Activated T-cell treated with anti-CD3 and anti-CD28 coated beads, Interleukin-2, amount 50 U/mL, for 72 hours (primary cell): ENCODE data around the gene SFTPA2. TPM values are rescaled to one million over a fixed set of nuclear protein-coding genes. Genes with fewer than 3 reads are reported as not detected.
"Not testable (repeated sequence)": the region's sequence is repeated elsewhere in the genome, so short reads cannot be mapped to it uniquely, and the experiment has no call there.

Experiments
- ATAC-seq, 2 donors: fragments of 150-1000 bp; cut with Tn5 transposase; replicated peaks in 1 of 2; 2 replicates each; pipeline ENCODE4 v1.10.0; 2021; ENCODE audit warnings: moderate library complexity in 2 of 2, mild to moderate bottlenecking in 1 of 2
- DNase-seq, 2 donors: peaks; one replicate each; pipeline ENCODE4 v3.0.0; 2021 to 2022; ENCODE audit warnings: mixed read lengths in 1 of 2
- H3K27ac Mint-ChIP-seq: one replicate; pipeline ENCODE4 v1.8.0; 2022; ENCODE audit warnings: mild to moderate bottlenecking, moderate library complexity, mixed read lengths
- H3K27me3 Mint-ChIP-seq: one replicate; pipeline ENCODE4 v1.8.0; 2022; ENCODE audit warnings: low read depth, mixed read lengths
- H3K36me3 Mint-ChIP-seq, 2 donors: one replicate each; pipeline ENCODE4 v1.8.0; 2022; ENCODE audit warnings: mixed read lengths in 2 of 2, mild to moderate bottlenecking in 1 of 2; ENCODE audit not compliant: insufficient read depth in 2 of 2
- H3K4me1 Mint-ChIP-seq: one replicate; pipeline ENCODE4 v1.8.0; 2022; ENCODE audit warnings: low read depth, mixed read lengths
- H3K4me3 Mint-ChIP-seq, 2 donors: one replicate each; pipeline ENCODE4 v1.8.0; 2022; ENCODE audit warnings: mild to moderate bottlenecking in 2 of 2, mixed read lengths in 2 of 2, moderate library complexity in 2 of 2
- H3K9me3 Mint-ChIP-seq, 2 donors: one replicate each; pipeline ENCODE4 v1.8.0; 2022; ENCODE audit warnings: mixed read lengths in 2 of 2
- total RNA-seq, 2 donors: library from RNA; stranded (reverse); gene quantifications; one replicate each; pipeline ENCODE4 v1.2.3, GENCODE V29; 2022

Gene SFTPA2
- total RNA-seq, 2 donors from 2014 or later, result not detected

DNA sequence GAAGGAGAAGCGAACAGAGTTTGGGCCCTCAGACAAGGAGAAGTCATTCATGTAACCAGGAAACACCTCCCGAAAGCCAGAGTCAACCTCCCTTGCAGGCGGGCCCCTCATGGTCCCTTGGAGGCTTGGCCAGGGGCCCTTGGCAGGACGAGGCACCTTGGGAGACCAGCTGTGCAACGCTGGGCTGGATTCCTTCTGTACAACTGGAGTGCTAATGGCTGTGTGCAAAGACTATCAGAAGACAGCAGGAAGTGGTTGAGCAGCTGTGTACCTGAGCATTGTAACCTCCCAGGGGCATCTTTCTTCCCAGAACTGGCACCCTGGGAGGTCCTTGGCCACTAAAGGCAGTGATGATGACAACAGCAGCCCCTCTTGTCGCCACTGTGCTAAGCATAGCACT, 38.5 kb downstream of the SFTPA2 start:
- not testable (repeated sequence) for H3K9me3 Mint-ChIP-seq, H3K4me3 Mint-ChIP-seq

DNA sequence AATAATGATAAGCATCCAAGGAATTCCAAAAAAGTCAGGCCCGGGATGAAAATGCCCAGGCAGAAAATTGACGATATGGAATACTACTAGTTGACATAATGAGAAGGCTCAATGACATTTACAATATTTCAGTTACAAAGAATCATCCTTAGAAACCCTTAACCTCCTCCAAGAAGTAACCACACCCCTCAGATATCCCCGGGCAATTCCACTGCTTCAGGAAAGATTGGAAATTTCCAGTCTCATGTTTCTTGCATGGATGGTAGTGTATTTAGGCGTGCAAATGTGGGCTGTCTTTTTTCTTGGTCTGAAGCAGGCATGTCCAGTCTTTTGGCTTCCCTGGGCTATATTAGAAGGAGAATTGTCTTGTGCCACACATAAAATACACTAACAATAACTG, 42.6 kb downstream of the SFTPA2 start:
- ATAC-seq, H3K27ac Mint-ChIP-seq, H3K4me3 Mint-ChIP-seq, H3K4me1 Mint-ChIP-seq, H3K36me3 Mint-ChIP-seq, DNase-seq, H3K9me3 Mint-ChIP-seq: not testable (repeated sequence)
- peaks cover 15% of the 10 kb centered on the region for H3K27me3 Mint-ChIP-seq

More for the DNA sequence above, 38.5 kb downstream of the SFTPA2 start:
- H3K27ac Mint-ChIP-seq, ATAC-seq, H3K36me3 Mint-ChIP-seq, DNase-seq, H3K4me1 Mint-ChIP-seq, H3K27me3 Mint-ChIP-seq: not testable (repeated sequence)

DNA sequence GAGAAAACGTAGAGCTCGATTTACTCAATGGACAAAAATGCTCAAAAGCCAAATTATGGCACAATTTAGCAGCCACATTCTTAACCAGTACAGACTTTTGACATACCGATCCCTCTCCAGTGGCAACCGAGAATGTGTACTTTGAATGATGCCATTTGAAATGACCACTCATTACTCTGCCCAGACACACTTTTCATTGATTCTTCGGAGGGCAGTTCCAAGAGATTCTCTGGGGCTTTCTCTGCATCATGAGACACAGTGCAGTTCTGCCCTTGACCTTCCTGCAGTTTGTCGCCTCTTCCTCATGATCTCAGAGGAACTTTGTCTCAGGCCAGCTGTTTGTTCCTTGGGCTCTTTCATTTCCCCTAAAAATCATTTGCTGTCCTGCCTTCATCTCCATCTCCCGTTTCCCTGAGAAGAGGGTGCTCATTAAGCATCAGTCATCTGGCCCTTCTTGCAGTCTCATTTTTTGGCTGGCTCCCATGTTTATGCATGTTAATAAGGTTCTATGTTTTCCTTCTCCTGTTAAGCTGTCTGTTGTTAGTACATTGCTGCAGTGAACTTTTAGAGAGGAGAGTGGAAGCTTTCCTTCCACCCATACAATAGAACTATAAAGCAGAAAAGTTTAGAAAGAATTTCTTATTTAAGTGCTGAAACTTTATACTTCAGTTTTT, 43.5 kb downstream of the SFTPA2 start:
- DNase-seq, H3K9me3 Mint-ChIP-seq, ATAC-seq, H3K27ac Mint-ChIP-seq, H3K4me1 Mint-ChIP-seq, H3K4me3 Mint-ChIP-seq, H3K36me3 Mint-ChIP-seq: not testable (repeated sequence)
- peaks cover 15% of the 10 kb centered on the region for H3K27me3 Mint-ChIP-seq

DNA sequence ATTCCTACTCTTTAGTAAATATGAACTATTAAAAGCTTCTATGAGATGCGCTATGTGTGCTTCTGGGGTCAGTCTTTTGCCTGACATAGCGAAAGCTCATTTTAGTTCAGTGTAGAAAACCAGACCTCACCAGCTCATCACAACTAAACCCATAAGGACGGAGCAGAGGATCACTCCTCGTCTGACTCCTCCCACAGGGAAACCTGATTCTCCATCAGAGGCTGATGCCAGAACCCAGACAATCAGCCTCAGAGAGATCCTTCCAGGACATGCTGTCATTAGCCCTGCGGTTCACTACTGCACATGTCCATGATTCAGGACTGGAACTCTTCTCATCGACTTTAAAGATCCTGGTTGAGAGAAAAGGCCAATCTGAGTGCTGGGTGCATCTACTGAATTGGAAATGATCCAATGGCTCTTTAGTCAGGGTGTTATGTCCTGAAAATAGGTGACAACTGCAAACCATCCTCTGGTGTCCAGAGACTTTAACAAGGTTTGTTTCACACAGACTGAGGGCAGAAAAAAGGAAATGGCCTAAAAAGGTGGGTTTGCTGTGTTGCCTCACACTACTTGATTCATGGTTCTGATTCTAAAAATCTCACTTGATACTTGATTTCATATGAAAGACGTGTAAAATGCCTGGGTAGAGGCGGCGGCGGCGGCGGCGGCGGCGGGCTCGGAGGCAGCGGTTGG, 48.2 kb downstream of the SFTPA2 start, which contains the start of gene EIF5AL1:
TSS of gene EIF5AL1 (plus strand) at position 643 of the 693 bp plus-strand sequence. CDS start 117 bp downstream, outside the sequence.
- not testable (repeated sequence) for H3K4me1 Mint-ChIP-seq, H3K27ac Mint-ChIP-seq, H3K9me3 Mint-ChIP-seq, DNase-seq, H3K4me3 Mint-ChIP-seq, H3K36me3 Mint-ChIP-seq, ATAC-seq
- peaks cover 23% of the 10 kb centered on the region for H3K27me3 Mint-ChIP-seq

DNA sequence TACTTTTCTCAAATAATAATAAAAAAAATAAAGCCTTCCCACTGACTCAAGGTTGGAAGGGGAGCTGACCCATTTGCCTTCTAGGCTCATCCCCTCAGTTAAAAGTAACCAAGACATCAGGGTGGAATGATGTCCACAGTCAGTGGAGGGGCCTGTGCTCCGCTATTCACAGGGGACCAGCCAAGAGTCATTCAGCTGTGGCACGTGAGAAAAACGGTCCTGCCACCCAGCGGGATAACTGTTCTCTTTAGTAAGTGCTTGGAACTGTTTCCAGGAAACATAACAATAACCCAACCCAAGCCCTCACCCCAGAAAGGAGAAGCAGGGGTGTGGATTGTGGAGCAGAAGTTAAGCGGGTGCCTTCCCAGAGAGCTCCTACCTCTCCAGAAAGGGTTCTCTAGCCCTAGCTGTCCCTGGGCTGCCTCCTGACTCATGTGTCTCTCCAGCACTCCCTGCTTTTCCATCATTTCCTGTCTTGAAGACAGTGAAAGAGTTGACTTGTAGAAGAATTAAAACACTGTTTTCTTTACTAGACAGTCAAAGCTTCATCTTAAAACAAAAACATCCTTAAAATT, 50.2 kb downstream of the SFTPA2 start:
- H3K9me3 Mint-ChIP-seq, H3K4me3 Mint-ChIP-seq, H3K4me1 Mint-ChIP-seq, H3K27ac Mint-ChIP-seq, DNase-seq, H3K36me3 Mint-ChIP-seq, ATAC-seq: not testable (repeated sequence)
- H3K27me3 Mint-ChIP-seq, result peaks cover 17% of the 10 kb centered on the region

DNA sequence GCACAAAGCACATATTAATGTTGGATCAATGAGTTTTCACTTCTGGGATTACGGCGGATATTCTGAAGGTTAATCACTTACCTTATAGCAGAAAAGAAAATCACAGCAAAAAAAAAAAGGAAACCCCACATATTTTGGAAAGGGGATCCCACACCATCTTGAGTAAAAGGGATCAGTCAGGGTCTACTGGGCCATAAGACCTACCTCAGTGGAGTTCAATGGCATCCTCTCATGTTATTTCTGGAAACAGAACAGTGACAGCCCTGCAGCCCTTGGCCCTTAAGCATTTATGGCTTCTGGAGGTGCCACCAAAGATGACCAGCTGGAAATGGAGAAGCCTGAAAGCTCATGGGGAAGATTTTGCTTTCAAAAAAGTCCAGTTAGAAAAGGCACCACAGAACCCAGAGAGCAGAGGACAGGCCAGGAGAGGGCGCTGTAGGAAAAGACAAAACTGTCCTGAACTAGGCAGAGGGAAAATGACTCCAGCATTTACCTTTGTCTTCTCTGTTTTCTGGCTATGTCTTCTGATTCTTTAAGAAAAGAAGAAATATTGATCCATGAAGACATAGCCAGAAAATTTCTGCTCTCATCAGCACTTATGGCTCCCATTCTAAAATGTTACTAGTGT, 50.8 kb downstream of the SFTPA2 start:
- H3K4me3 Mint-ChIP-seq, H3K4me1 Mint-ChIP-seq, H3K36me3 Mint-ChIP-seq, H3K27ac Mint-ChIP-seq, H3K9me3 Mint-ChIP-seq, DNase-seq: not testable (repeated sequence)
- H3K27me3 Mint-ChIP-seq, result peaks cover 17% of the 10 kb centered on the region
- ATAC-seq, result peak; percentile 43

DNA sequence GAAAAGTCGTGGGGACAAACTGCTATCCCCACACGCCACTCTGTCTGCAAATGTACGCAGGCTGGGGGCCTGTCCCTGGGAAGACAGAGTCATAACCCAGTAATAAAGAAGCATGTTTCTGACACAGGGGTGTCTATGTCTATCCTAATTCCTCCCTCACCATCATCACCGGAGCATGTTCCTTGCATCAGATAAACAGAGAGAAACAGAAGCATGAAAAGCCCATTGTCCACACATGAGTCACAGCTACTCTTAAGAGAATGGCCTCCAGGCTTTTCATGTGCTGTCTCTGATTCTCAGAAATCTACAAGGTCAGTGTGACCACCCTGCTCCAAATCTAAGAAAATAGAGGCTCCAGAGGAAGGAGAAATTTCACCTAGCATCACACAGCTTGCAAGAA, 52.0 kb downstream of the SFTPA2 start:
- H3K27me3 Mint-ChIP-seq, result peaks cover 22% of the 10 kb centered on the region
- not testable (repeated sequence) for ATAC-seq, H3K4me1 Mint-ChIP-seq, DNase-seq, H3K4me3 Mint-ChIP-seq, H3K36me3 Mint-ChIP-seq, H3K27ac Mint-ChIP-seq, H3K9me3 Mint-ChIP-seq

DNA sequence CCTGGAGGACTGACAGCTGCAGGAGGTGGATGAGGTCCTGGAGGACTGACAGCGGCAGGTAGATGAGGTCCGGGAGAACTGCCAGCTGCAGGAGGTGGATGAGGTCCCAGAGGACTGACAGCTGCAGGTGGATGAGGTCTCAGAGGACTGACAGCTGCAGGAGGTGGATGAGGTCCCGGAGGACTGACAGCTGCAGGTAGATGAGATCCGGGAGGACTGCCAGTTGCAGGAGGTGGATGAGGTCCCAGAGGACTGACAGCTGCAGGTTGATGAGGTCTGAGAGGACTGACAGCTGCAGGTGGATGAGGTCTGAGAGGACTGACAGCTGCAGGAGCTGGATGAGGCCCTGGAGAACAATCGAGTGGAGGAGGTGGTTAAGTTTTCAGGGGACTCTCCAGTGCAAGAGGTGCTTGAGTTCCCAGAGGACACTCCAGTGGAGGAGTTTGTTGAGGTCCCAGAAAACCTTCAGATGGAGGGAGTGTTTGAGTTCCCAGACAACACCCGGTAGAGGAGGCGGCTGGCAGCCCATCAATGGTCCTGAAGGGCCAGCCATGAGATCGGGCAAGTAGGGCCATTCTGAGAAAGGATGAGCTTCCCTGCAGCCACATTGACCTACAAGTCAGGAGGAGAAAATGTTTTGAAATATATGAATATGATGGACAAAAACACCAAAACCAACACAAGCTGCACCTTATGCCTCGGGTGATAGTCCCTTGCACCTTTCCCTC, 52.6 kb downstream of the SFTPA2 start:
- H3K4me1 Mint-ChIP-seq, result no peaks in the 10 kb centered on the region
- no peaks in the 10 kb centered on the region for H3K9me3 Mint-ChIP-seq
- peaks cover 29% of the 10 kb centered on the region for H3K27me3 Mint-ChIP-seq
- no peak overlapping the region for H3K27ac Mint-ChIP-seq
- no peak overlapping the region for H3K4me3 Mint-ChIP-seq
- DNase-seq (no peak), ATAC-seq (no peak)
- H3K36me3 Mint-ChIP-seq, result no peaks in the 10 kb centered on the region

Other genes with a start within 250 kb of the SFTPA2 start
- gene PPIF, start 212.9 kb downstream of the SFTPA2 start, total RNA-seq, result 100 to 1,000 TPM; 102 to 104 TPM
- 1 to 10 TPM; 1.1 to 1.7 TPM for gene ZCCHC24, start 114.8 kb downstream of the SFTPA2 start, total RNA-seq
- gene EIF5AL1, start 47.9 kb downstream of the SFTPA2 start, total RNA-seq, result under 1 TPM; 0.07 to 0.10 TPM
- gene SFTPA1, start 50.5 kb upstream of the SFTPA2 start, total RNA-seq, result not detected
- gene NUTM2B, start 142.8 kb upstream of the SFTPA2 start, total RNA-seq, result under 1 TPM; 0.51 to 0.70 TPM